Caco-2 (cell line): Measurements from ENCODE around the gene SPATA32. TPM values are rescaled to one million over a fixed set of nuclear protein-coding genes. Genes with fewer than 3 reads are reported as not detected.

Experiments
- BruUV-seq: library from RNA; stranded (reverse); fragments of 400-500 nt; replicated peaks from 2 replicates; lab custom pipeline; 2021; lab: Mats Ljungman, UMichigan
- CTCF ChIA-PET: fragments of 300-600 bp; sonication (Branson Sonifier 250); formaldehyde crosslinking; loops from one replicate; lab custom pipeline; 2022; ENCODE audit warnings: antibody characterized with exemption; lab: Charles Lee
- POLR2A ChIA-PET: fragments of 300-600 bp; sonication (Branson Sonifier 250); formaldehyde crosslinking; loops from one replicate; lab custom pipeline; 2022; ENCODE audit warnings: antibody characterized with exemption; lab: Charles Lee
- DNase-seq, 2 experiments: peaks; one replicate each; pipeline versions ENCODE4 v3.0.0 to v3.0.0-alpha.2; 2020 to 2022
- H3K27me3 ChIP-seq: replicated peaks from 2 replicates; pipeline ENCODE4 v1.6.0; 2011; ENCODE audit warnings: low read length; ENCODE audit not compliant: control insufficient read depth, insufficient read depth
- H3K36me3 ChIP-seq: 2 replicates; pipeline ENCODE4 v1.5.1; 2011; ENCODE audit warnings: low read length; ENCODE audit not compliant: control insufficient read depth, insufficient read depth
- H3K4me1 ChIP-seq: fragments of 250-450 bp; sonication (Bioruptor Pico); 2 replicates; pipeline ENCODE4 v1.5.1; 2020; ENCODE audit warnings: mild to moderate bottlenecking
- H3K4me3 ChIP-seq: 2 replicates; pipeline ENCODE4 v1.5.1; 2011; ENCODE audit warnings: low read depth, mild to moderate bottlenecking, control low read depth, low read length
- H3K9me3 ChIP-seq: fragments of 250-450 bp; sonication (Bioruptor Pico); 2 replicates; pipeline ENCODE4 v1.5.1; 2020; ENCODE audit warnings: mild to moderate bottlenecking, moderate library complexity
- H3K27ac Mint-ChIP-seq: one replicate; pipeline ENCODE4 v1.8.0; 2022; ENCODE audit warnings: mixed read lengths; ENCODE audit not compliant: unreplicated experiment
- H3K27me3 Mint-ChIP-seq: one replicate; pipeline ENCODE4 v1.8.0; 2022; ENCODE audit warnings: mixed read lengths; ENCODE audit not compliant: insufficient read depth, unreplicated experiment
- H3K36me3 Mint-ChIP-seq: one replicate; pipeline ENCODE4 v1.8.0; 2022; ENCODE audit warnings: mild to moderate bottlenecking, mixed read lengths; ENCODE audit not compliant: insufficient read depth, unreplicated experiment
- H3K4me1 Mint-ChIP-seq: one replicate; pipeline ENCODE4 v1.8.0; 2022; ENCODE audit warnings: low read depth, mixed read lengths; ENCODE audit not compliant: unreplicated experiment
- H3K4me3 Mint-ChIP-seq: one replicate; pipeline ENCODE4 v1.8.0; 2022; ENCODE audit warnings: mild to moderate bottlenecking, moderate library complexity, mixed read lengths; ENCODE audit not compliant: unreplicated experiment
- H3K9me3 Mint-ChIP-seq: one replicate; pipeline ENCODE4 v1.8.0; 2022; ENCODE audit warnings: mixed read lengths; ENCODE audit not compliant: unreplicated experiment
- CTCF ChIP-seq, 2 experiments: fragments of 200-600 bp in 1 of 2; IDR thresholded peaks; 1 replicate in 1 of 2; 2 replicates in 1 of 2; pipeline versions ENCODE4 v1.5.1 to v1.8.0; 2011 to 2022; ENCODE audit warnings: antibody characterized with exemption in 1 of 2, control low read depth in 1 of 2, inconsistent platforms in 1 of 2, low read depth in 1 of 2, low read length in 1 of 2, mild to moderate bottlenecking in 1 of 2, moderate library complexity in 1 of 2; ENCODE audit not compliant: insufficient read depth in 1 of 2, severe bottlenecking in 1 of 2, unreplicated experiment in 1 of 2
- intact Hi-C: fragments of 100-400 bp; cut with micrococcal nuclease; formaldehyde crosslinking; loops from one replicate; pipeline ENCODE4 v1.10.0; 2022; ENCODE audit not compliant: unreplicated experiment
- total RNA-seq: library from RNA; stranded (reverse); gene quantifications from 2 replicates; pipeline ENCODE4 v1.2.3, GENCODE V29; 2022

The SPATA32 gene
- total RNA-seq, 1 experiment from 2014 or later: not detected

GRCh38 chr17:45234641-45235415 lies 27.1 kb downstream of the SPATA32 start:
- POLR2A ChIA-PET: interaction anchor here (0.6 to 0.7 kb wide), 4 partner anchors 58 to 162 kb away, joined by 4 to 5 read pairs (median 4); no protein-coding TSS in a partner anchor
- H3K36me3 Mint-ChIP-seq: no peaks in the 10 kb centered on the region
- peaks cover 8% of the 10 kb centered on the region; the same call in 1 of the 2 replicates for H3K4me1 ChIP-seq
- CTCF ChIA-PET: interaction anchor here (0.6 to 3.2 kb wide), 11 partner anchors 9 to 191 kb away, joined by 3 to 42 read pairs (median 6); partner anchors contain the start of genes ACBD4 and MAP3K14
- no peaks in the 10 kb centered on the region for H3K36me3 ChIP-seq
- DNase-seq: peak; percentile 76
- no peaks in the 10 kb centered on the region for H3K27me3 ChIP-seq
- no peaks in the 10 kb centered on the region for H3K4me1 Mint-ChIP-seq
- peaks cover 4% of the 10 kb centered on the region for H3K27me3 Mint-ChIP-seq
- no peaks in the 10 kb centered on the region for H3K9me3 ChIP-seq
- no peak overlapping the region for H3K4me3 ChIP-seq
- no peak overlapping the region for H3K27ac Mint-ChIP-seq
- intact Hi-C loops: loop anchor here (1.0 to 5.0 kb wide), 4 partner anchors 16 to 192 kb away; partner anchors contain the start of gene ACBD4
- no peak overlapping the region for H3K4me3 Mint-ChIP-seq
- no peaks in the 10 kb centered on the region for H3K9me3 Mint-ChIP-seq
- TF ChIP-seq CTCF (IDR thresholded peaks at IDR 0.05; ENCODE audit: insufficient read depth in 1 of 2, low read depth in 1 of 2, low read length in 1 of 2, severe bottlenecking in 1 of 2, unreplicated experiment in 1 of 2): peak; percentile 52 to 83
- no TSS peak for BruUV-seq

- Histone ChIP-seq H3K4me1 (peaks cover 16% of the 10 kb centered on the region), H3K36me3 (no peaks in the 10 kb centered on the region), H3K27me3 (no peaks in the 10 kb centered on the region), H3K4me3 (no peak overlapping the region), H3K9me3 (no peaks in the 10 kb centered on the region)
- POLR2A ChIA-PET: no interaction called here
- CTCF ChIA-PET: no interaction called here
- Mint-ChIP-seq H3K4me3 (no peak overlapping the region), H3K4me1 (no peaks in the 10 kb centered on the region), H3K27ac (no peak overlapping the region), H3K27me3 (peaks cover 4% of the 10 kb centered on the region), H3K9me3 (no peaks in the 10 kb centered on the region), H3K36me3 (no peaks in the 10 kb centered on the region)
- DNase-seq: no peak
- intact Hi-C loops: loop anchor here (5.0 kb wide), 1 partner anchor 194 kb away; no protein-coding TSS in a partner anchor
- BruUV-seq: no TSS peak
- no peak for TF ChIP-seq CTCF (IDR thresholded peaks at IDR 0.05; ENCODE audit: insufficient read depth in 1 of 2, low read depth in 1 of 2, low read length in 1 of 2, severe bottlenecking in 1 of 2, unreplicated experiment in 1 of 2)
These were observed 28.4 kb downstream of the SPATA32 start for GRCh38 chr17:45233423-45233924.
